Mesothelial cell of epicardium (in vitro differentiated cells): ENCODE results near the gene SV2B. TPM values are rescaled to one million over a fixed set of nuclear protein-coding genes. Genes with fewer than 3 reads are reported as not detected.

Experiments
- DNase-seq, 2 experiments: peaks; one replicate each; pipeline ENCODE4 v3.0.0; 2021; ENCODE audit warnings: low spot score in 2 of 2; ENCODE audit not compliant: unreplicated experiment in 2 of 2
- H3K27ac Mint-ChIP-seq: 2 replicates; pipeline ENCODE4 v1.8.0; 2021; ENCODE audit warnings: mixed read lengths
- H3K27me3 Mint-ChIP-seq: 2 replicates; pipeline ENCODE4 v1.8.0; 2021; ENCODE audit warnings: low read depth, mixed read lengths
- H3K36me3 Mint-ChIP-seq: 2 replicates; pipeline ENCODE4 v1.8.0; 2021; ENCODE audit warnings: mixed read lengths
- H3K4me1 Mint-ChIP-seq: 2 replicates; pipeline ENCODE4 v1.8.0; 2021; ENCODE audit warnings: mixed read lengths
- H3K4me3 Mint-ChIP-seq: 2 replicates; pipeline ENCODE4 v1.8.0; 2021; ENCODE audit warnings: mild to moderate bottlenecking, moderate library complexity, mixed read lengths
- H3K9me3 Mint-ChIP-seq: 2 replicates; pipeline ENCODE4 v1.8.0; 2021; ENCODE audit warnings: mixed read lengths
- CTCF ChIP-seq: fragments of 200-600 bp; sonication (generic); IDR thresholded peaks from one replicate; pipeline ENCODE4 v1.5.0; 2021; ENCODE audit warnings: antibody characterized with exemption; ENCODE audit not compliant: unreplicated experiment
- total RNA-seq: library from RNA; stranded (reverse); gene quantifications from 3 replicates; pipeline ENCODE4 v1.2.1, GENCODE V29; 2021

The SV2B gene
- total RNA-seq, 1 donor from 2014 or later = 0.29 TPM

GRCh38 chr15:91196768-91197167 is 96.7 kb downstream of the SV2B start:
- DNase-seq = no peak
- Mint-ChIP-seq H3K27ac (no peak overlapping the region), H3K4me3 (no peak overlapping the region)

GRCh38 chr15:91199511-91199910 is 99.5 kb downstream of the SV2B start:
- no peaks in the 10 kb centered on the region for H3K9me3 Mint-ChIP-seq
- no peak overlapping the region for H3K4me3 Mint-ChIP-seq
- no peak overlapping the region for H3K27ac Mint-ChIP-seq

More at GRCh38 chr15:91196768-91197167, 96.7 kb downstream of the SV2B start:
- H3K27me3 Mint-ChIP-seq = peaks cover 51% of the 10 kb centered on the region
- no peaks in the 10 kb centered on the region for H3K9me3 Mint-ChIP-seq
- peaks cover 9% of the 10 kb centered on the region for H3K4me1 Mint-ChIP-seq
- no peak for TF ChIP-seq CTCF
- H3K36me3 Mint-ChIP-seq = no peaks in the 10 kb centered on the region

DNA sequence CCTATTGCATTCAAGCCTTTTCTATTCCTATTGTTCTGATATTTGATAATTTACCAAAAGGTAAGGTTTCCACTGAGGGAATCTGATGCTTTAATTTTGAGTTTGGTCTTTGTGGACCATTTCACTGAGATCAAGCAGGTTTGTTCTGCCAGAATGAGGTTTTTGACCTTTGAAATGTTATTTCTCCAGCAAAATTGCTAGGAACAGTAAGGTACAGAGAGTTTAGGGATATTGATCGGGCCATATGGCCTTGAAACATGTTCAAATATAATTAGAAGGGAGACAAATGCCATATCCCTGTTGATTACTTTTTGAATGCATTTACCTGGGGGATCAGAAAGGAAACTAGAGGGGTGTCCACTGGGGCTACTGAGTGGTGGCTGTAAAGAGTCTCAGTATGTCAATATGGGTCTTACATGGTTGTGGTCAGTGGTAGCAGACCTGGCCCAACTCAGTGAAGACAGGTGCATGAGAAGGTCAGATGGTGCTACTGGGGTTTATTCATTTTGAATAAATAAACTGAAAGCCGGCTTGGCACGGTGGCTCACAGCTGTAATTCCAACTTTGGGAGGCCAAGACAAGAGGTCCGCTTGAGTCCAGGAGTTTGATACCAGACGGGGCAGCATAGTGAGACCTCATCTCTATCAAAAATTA is 100.2 kb downstream of the SV2B start:
- Mint-ChIP-seq H3K27ac (no peak overlapping the region), H3K36me3 (no peaks in the 10 kb centered on the region), H3K4me3 (no peak overlapping the region), H3K4me1 (peaks cover 9% of the 10 kb centered on the region), H3K27me3 (peaks cover 41% of the 10 kb centered on the region), H3K9me3 (no peaks in the 10 kb centered on the region)
- no peak for DNase-seq
- no peak for TF ChIP-seq CTCF

More at GRCh38 chr15:91199511-91199910, 99.5 kb downstream of the SV2B start:
- Mint-ChIP-seq H3K27me3 (peaks cover 42% of the 10 kb centered on the region), H3K36me3 (no peaks in the 10 kb centered on the region), H3K4me1 (peaks cover 9% of the 10 kb centered on the region)
- no peak for TF ChIP-seq CTCF
- DNase-seq = no peak

- Mint-ChIP-seq H3K36me3 (no peaks in the 10 kb centered on the region), H3K4me3 (no peak overlapping the region), H3K27me3 (peaks cover 55% of the 10 kb centered on the region), H3K27ac (no peak overlapping the region), H3K9me3 (no peaks in the 10 kb centered on the region), H3K4me1 (peaks cover 9% of the 10 kb centered on the region)
- DNase-seq = no peak
- no peak for TF ChIP-seq CTCF
Observed at GRCh38 chr15:91202510-91203102, 102.5 kb downstream of the SV2B start.

- Mint-ChIP-seq H3K4me3 (no peak overlapping the region), H3K4me1 (no peaks in the 10 kb centered on the region), H3K9me3 (no peaks in the 10 kb centered on the region), H3K27me3 (peaks cover 66% of the 10 kb centered on the region), H3K36me3 (no peaks in the 10 kb centered on the region), H3K27ac (no peak overlapping the region)
- no peak for DNase-seq
- TF ChIP-seq CTCF = no peak
Observed at GRCh38 chr15:91203619-91204203, 103.7 kb downstream of the SV2B start.
